Measurements from ENCODE around the gene FMO5. TPM values are rescaled to one million over a fixed set of nuclear protein-coding genes. Genes with fewer than 3 reads are reported as not detected.
A peak's percentile ranks its signal among the peaks of the same experiment; 100 is the strongest.

FMO5 gene
- total and polyA plus RNA-seq, 2 of the 13 experiments (the other 11 are each of a cell fraction or from before 2014, with no cell fraction given), result 48.2 to 149 TPM

DNA sequence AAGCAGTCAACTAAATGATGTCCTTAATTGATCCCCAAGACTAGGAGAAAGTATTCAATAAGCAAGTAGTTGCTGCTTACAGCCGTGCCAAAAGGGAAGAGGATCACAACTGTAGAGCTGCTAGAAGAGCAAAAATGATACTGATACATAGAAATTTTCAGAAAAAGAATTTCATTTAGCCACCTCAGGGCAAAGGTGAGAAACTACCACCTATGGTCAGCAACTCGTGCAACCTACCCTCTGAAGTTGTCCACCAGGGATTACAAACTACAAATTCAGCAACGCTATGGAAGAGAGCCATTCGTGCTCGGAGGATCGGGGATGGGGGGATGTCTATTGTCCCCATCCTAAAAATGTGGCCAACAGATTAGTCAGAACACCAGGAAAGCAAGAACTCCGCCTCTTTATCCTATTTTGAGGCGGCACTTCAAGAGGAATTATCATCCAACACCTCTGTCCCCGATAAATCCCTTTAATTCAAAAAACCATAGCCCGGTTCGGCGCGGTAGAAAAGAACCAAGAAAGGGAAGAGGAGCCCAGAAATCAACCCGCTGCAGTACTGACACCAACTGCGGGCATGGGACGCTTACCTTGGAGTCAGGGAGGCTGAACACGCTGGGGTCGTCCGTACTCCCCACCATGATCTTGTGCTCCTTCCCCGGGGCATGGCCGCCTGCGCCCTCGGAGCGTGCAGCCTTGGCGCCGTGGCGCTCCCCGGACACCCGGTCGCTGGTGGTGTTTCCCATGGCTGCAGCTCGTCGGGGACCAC, 53.6 kb downstream of the FMO5 start (continued):
- TF ChIP-seq, protein P1, sequence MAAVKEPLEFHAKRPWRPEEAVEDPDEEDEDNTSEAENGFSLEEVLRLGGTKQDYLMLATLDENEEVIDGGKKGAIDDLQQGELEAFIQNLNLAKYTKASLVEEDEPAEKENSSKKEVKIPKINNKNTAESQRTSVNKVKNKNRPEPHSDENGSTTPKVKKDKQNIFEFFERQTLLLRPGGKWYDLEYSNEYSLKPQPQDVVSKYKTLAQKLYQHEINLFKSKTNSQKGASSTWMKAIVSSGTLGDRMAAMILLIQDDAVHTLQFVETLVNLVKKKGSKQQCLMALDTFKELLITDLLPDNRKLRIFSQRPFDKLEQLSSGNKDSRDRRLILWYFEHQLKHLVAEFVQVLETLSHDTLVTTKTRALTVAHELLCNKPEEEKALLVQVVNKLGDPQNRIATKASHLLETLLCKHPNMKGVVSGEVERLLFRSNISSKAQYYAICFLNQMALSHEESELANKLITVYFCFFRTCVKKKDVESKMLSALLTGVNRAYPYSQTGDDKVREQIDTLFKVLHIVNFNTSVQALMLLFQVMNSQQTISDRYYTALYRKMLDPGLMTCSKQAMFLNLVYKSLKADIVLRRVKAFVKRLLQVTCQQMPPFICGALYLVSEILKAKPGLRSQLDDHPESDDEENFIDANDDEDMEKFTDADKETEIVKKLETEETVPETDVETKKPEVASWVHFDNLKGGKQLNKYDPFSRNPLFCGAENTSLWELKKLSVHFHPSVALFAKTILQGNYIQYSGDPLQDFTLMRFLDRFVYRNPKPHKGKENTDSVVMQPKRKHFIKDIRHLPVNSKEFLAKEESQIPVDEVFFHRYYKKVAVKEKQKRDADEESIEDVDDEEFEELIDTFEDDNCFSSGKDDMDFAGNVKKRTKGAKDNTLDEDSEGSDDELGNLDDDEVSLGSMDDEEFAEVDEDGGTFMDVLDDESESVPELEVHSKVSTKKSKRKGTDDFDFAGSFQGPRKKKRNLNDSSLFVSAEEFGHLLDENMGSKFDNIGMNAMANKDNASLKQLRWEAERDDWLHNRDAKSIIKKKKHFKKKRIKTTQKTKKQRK (IDR thresholded peaks at IDR 0.05; ENCODE audit: low read length), result no peak
- TF ChIP-seq, protein P2, sequence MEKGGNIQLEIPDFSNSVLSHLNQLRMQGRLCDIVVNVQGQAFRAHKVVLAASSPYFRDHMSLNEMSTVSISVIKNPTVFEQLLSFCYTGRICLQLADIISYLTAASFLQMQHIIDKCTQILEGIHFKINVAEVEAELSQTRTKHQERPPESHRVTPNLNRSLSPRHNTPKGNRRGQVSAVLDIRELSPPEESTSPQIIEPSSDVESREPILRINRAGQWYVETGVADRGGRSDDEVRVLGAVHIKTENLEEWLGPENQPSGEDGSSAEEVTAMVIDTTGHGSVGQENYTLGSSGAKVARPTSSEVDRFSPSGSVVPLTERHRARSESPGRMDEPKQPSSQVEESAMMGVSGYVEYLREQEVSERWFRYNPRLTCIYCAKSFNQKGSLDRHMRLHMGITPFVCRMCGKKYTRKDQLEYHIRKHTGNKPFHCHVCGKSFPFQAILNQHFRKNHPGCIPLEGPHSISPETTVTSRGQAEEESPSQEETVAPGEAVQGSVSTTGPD (CRISPR knock-in tag; IDR thresholded peaks at IDR 0.05), result no peak
- TF ChIP-seq ATAD3A (CRISPR knock-in tag; IDR thresholded peaks at IDR 0.05) (0 out of 2 replicates have a peak, but pooled peaks have one; percentile 19), ZNF879 (CRISPR knock-in tag; IDR thresholded peaks at IDR 0.05) (0 out of 2 replicates have a peak, but pooled peaks have one; percentile 57), ZNF335 (CRISPR knock-in tag; IDR thresholded peaks at IDR 0.05) (no peak), POLR2G (IDR thresholded peaks at IDR 0.05; ENCODE audit: low read depth, low read length) (0 out of 2 replicates have a peak, but pooled peaks have one; percentile 17), ZNF7 (CRISPR knock-in tag; IDR thresholded peaks at IDR 0.05) (no peak), FOXA1 (IDR thresholded peaks at IDR 0.05) (no peak), FOXA1 (CRISPR knock-in tag; IDR thresholded peaks at IDR 0.05) (no peak), ZNF569 (CRISPR knock-in tag; IDR thresholded peaks at IDR 0.05; ENCODE audit: borderline replicate concordance) (no peak), ZNF205 (CRISPR knock-in tag; IDR thresholded peaks at IDR 0.05) (no peak), ZSCAN12 (CRISPR knock-in tag; IDR thresholded peaks at IDR 0.05) (no peak), ZNF556 (CRISPR knock-in tag; IDR thresholded peaks at IDR 0.05; ENCODE audit: borderline replicate concordance) (no peak), ZC3H4 (CRISPR knock-in tag; IDR thresholded peaks at IDR 0.05; ENCODE audit: borderline replicate concordance) (no peak), REL (CRISPR knock-in tag; conservative IDR thresholded peaks at IDR 0.05) (no peak), PCBP2 (optimal IDR thresholded peaks at IDR 0.05; ENCODE audit: low read depth, low read length, poor library complexity, severe bottlenecking) (no peak), RAD21 (CRISPR knock-in tag; IDR thresholded peaks at IDR 0.05) (no peak), TP53 (CRISPR knock-in tag; conservative IDR thresholded peaks at IDR 0.05) (no peak; the same call in 1 of the 2 replicates)
- TF ChIP-seq, protein P3, sequence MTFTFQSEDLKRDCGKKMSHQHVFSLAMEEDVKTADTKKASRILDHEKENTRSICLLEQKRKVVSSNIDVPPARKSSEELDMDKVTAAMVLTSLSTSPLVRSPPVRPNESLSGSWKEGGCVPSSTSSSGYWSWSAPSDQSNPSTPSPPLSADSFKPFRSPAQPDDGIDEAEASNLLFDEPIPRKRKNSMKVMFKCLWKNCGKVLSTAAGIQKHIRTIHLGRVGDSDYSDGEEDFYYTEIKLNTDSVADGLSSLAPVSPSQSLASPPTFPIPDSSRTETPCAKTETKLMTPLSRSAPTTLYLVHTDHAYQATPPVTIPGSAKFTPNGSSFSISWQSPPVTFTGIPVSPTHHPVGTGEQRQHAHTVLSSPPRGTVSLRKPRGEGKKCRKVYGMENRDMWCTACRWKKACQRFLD (CRISPR knock-in tag; IDR thresholded peaks at IDR 0.05; ENCODE audit: borderline replicate concordance), result no peak
- TF ChIP-seq, protein P4, sequence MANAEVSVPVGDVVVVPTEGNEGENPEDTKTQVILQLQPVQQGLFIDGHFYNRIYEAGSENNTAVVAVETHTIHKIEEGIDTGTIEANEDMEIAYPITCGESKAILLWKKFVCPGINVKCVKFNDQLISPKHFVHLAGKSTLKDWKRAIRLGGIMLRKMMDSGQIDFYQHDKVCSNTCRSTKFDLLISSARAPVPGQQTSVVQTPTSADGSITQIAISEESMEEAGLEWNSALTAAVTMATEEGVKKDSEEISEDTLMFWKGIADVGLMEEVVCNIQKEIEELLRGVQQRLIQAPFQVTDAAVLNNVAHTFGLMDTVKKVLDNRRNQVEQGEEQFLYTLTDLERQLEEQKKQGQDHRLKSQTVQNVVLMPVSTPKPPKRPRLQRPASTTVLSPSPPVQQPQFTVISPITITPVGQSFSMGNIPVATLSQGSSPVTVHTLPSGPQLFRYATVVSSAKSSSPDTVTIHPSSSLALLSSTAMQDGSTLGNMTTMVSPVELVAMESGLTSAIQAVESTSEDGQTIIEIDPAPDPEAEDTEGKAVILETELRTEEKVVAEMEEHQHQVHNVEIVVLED (CRISPR knock-in tag; IDR thresholded peaks at IDR 0.05; ENCODE audit: borderline replicate concordance), result no peak

All from HepG2 (cell line).